ENCODE results near the gene TMED9. TPM values are rescaled to one million over a fixed set of nuclear protein-coding genes. Genes with fewer than 3 reads are reported as not detected.
A peak's percentile ranks its signal among the peaks of the same experiment; 100 is the strongest.

Gene TMED9
- total RNA-seq, 1 donor from 2014 or later = 174 TPM

GRCh38 chr5:177592905-177593304 is 902 bp downstream of the TMED9 start:
- intact Hi-C loops (cut with micrococcal nuclease) = loop anchor here (1.0 to 10.0 kb wide), 3 partner anchors 7 to 612 kb away; partner anchors contain the start of genes B4GALT7, FAM193B and HNRNPAB
- Mint-ChIP-seq H3K27me3 (ENCODE audit: low read depth) (peaks cover 21% of the 10 kb centered on the region), H3K9me3 (no peaks in the 10 kb centered on the region)

GRCh38 chr5:177593511-177593910 is 1.5 kb downstream of the TMED9 start:
- H3K4me1 Mint-ChIP-seq (ENCODE audit: low read depth) = peaks cover 17% of the 10 kb centered on the region
- intact Hi-C loops (cut with micrococcal nuclease) = loop anchor here (10.0 kb wide), 1 partner anchor 611 kb away; the partner anchor contains the start of gene HNRNPAB
- H3K9me3 Mint-ChIP-seq = no peaks in the 10 kb centered on the region
- H3K27me3 Mint-ChIP-seq (ENCODE audit: low read depth) = peaks cover 17% of the 10 kb centered on the region
- peak overlapping the region; percentile 98 for H3K4me3 Mint-ChIP-seq (ENCODE audit: low read depth)
- peak overlapping the region; percentile 44 for H3K27ac Mint-ChIP-seq
- H3K36me3 Mint-ChIP-seq (ENCODE audit: low read depth) = peaks cover 52% of the 10 kb centered on the region
- no peak for DNase-seq (ENCODE audit: low spot score)

More at GRCh38 chr5:177592905-177593304, 902 bp downstream of the TMED9 start:
- DNase-seq (ENCODE audit: low spot score) = no peak
- Mint-ChIP-seq H3K4me3 (ENCODE audit: low read depth) (peak overlapping the region; percentile 98), H3K4me1 (ENCODE audit: low read depth) (peaks cover 18% of the 10 kb centered on the region), H3K36me3 (ENCODE audit: low read depth) (peaks cover 51% of the 10 kb centered on the region), H3K27ac (peak overlapping the region; percentile 49)

DNA sequence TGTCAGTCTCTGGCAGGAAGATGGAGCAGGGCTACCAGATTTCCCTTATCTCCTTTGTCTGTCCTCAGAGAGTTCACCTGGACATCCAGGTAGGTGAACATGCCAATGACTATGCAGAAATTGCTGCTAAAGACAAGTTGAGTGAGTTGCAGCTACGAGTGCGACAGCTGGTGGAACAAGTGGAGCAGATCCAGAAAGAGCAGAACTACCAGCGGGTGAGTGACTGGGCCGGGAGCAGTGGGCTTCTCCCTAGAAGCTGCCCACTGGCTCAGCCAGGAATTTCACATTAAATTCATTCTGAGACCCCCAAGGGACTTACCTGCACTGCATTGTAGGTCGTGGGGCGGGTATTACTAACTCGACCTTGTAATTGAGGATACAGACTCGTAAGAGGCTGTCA is 2.1 kb downstream of the TMED9 start:
- no peaks in the 10 kb centered on the region for H3K9me3 Mint-ChIP-seq
- H3K27me3 Mint-ChIP-seq (ENCODE audit: low read depth) = peaks cover 13% of the 10 kb centered on the region
- intact Hi-C loops (cut with micrococcal nuclease) = loop anchor here (10.0 kb wide), 1 partner anchor 611 kb away; the partner anchor contains the start of gene HNRNPAB
- peaks cover 17% of the 10 kb centered on the region for H3K4me1 Mint-ChIP-seq (ENCODE audit: low read depth)
- no peak overlapping the region for H3K4me3 Mint-ChIP-seq (ENCODE audit: low read depth)
- DNase-seq (ENCODE audit: low spot score) = no peak
- peaks cover 52% of the 10 kb centered on the region for H3K36me3 Mint-ChIP-seq (ENCODE audit: low read depth)
- no peak overlapping the region for H3K27ac Mint-ChIP-seq

DNA sequence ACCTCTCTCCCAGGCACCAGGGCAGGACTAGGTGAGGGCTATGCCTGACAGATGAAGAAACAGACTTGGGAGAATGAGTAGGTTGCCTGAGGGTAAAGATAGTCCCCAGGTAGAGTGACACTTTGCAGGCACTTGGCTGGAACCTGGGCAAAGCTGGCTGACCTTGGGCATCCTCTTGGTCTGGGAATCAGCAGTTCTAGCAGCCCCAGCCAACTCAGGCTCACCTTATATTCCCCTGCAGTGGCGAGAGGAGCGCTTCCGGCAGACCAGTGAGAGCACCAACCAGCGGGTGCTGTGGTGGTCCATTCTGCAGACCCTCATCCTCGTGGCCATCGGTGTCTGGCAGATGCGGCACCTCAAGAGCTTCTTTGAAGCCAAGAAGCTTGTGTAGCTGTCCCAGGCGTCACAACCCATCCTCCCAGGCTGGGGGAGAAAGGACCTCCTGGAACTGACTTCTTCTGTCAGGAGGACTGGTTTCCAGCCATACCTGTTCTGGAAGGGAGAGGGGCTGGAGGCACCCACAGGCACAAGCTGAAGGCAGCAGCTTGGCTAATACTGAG is 3.1 kb downstream of the TMED9 start:
- Mint-ChIP-seq H3K36me3 (ENCODE audit: low read depth) (peaks cover 52% of the 10 kb centered on the region), H3K9me3 (no peaks in the 10 kb centered on the region), H3K4me3 (ENCODE audit: low read depth) (peak overlapping the region; percentile 8), H3K27me3 (ENCODE audit: low read depth) (peaks cover 7% of the 10 kb centered on the region), H3K27ac (no peak overlapping the region), H3K4me1 (ENCODE audit: low read depth) (peaks cover 17% of the 10 kb centered on the region)
- DNase-seq (ENCODE audit: low spot score) = no peak
- intact Hi-C loops (cut with micrococcal nuclease) = loop anchor here (10.0 kb wide), 1 partner anchor 610 kb away; the partner anchor contains the start of gene HNRNPAB

DNA sequence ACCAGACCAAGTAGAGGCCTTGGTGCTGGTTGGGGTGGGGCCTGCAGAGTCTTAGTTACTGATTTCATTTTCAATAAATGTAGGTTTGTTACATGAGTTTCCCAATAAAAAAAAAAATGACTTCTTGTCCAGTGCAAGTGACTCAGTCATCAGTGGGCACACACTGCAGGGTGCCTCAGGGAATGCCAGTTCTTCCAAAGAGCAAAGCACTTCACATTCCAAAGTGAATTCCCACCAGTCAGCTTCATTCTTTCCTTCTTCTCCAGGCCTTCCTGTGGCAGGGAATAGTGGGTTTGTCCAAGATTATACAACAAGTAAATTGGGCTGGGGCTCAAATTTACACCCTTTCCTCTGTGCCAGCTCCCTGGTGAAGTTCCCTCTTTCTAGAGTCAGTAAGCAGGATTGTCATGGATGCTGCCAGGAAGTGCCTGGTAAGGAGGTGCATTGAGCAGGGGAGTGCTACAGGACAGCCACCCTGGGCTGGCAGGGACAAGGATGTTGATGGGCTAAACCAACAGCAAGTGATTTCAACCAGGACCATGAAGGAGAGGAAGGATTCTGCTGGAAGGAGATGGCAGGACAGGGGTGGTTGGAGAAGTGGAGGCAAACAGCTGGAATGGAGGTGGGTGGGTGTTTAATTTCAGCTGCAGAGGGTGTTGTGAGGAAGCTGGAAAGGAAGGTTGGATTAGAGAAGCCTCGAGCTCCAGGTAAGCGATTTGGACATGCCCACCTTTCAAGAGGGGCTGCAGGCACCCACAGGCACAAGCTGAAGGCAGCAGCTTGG is 4.2 kb downstream of the TMED9 start:
- Mint-ChIP-seq H3K9me3 (no peaks in the 10 kb centered on the region), H3K36me3 (ENCODE audit: low read depth) (peaks cover 52% of the 10 kb centered on the region), H3K27me3 (ENCODE audit: low read depth) (no peaks in the 10 kb centered on the region), H3K4me1 (ENCODE audit: low read depth) (peaks cover 24% of the 10 kb centered on the region), H3K4me3 (ENCODE audit: low read depth) (no peak overlapping the region), H3K27ac (no peak overlapping the region)
- intact Hi-C loops (cut with micrococcal nuclease) = loop anchor here (10.0 kb wide), 1 partner anchor 609 kb away; the partner anchor contains the start of gene HNRNPAB
- DNase-seq (ENCODE audit: low spot score) = no peak

- Mint-ChIP-seq H3K4me3 (ENCODE audit: low read depth) (no peak overlapping the region), H3K36me3 (ENCODE audit: low read depth) (peaks cover 52% of the 10 kb centered on the region), H3K4me1 (ENCODE audit: low read depth) (peaks cover 18% of the 10 kb centered on the region), H3K27me3 (ENCODE audit: low read depth) (no peaks in the 10 kb centered on the region), H3K9me3 (no peaks in the 10 kb centered on the region), H3K27ac (no peak overlapping the region)
- no peak for DNase-seq (ENCODE audit: low spot score)
- intact Hi-C loops (cut with micrococcal nuclease) = loop anchor here (10.0 kb wide), 1 partner anchor 608 kb away; the partner anchor contains the start of gene HNRNPAB
Observed at GRCh38 chr5:177596775-177597238, 4.8 kb downstream of the TMED9 start.

GRCh38 chr5:177598477-177598876 is 6.5 kb downstream of the TMED9 start:
- no peak for DNase-seq (ENCODE audit: low spot score)
- intact Hi-C loops (cut with micrococcal nuclease) = loop anchor here (10.0 kb wide), 1 partner anchor 606 kb away; the partner anchor contains the start of gene HNRNPAB
- peak overlapping the region; percentile 38 for H3K27ac Mint-ChIP-seq
- H3K4me3 Mint-ChIP-seq (ENCODE audit: low read depth) = peak overlapping the region; percentile 74
- H3K9me3 Mint-ChIP-seq = no peaks in the 10 kb centered on the region
- H3K4me1 Mint-ChIP-seq (ENCODE audit: low read depth) = peaks cover 14% of the 10 kb centered on the region
- peaks cover 36% of the 10 kb centered on the region for H3K36me3 Mint-ChIP-seq (ENCODE audit: low read depth)
- no peaks in the 10 kb centered on the region for H3K27me3 Mint-ChIP-seq (ENCODE audit: low read depth)

DNA sequence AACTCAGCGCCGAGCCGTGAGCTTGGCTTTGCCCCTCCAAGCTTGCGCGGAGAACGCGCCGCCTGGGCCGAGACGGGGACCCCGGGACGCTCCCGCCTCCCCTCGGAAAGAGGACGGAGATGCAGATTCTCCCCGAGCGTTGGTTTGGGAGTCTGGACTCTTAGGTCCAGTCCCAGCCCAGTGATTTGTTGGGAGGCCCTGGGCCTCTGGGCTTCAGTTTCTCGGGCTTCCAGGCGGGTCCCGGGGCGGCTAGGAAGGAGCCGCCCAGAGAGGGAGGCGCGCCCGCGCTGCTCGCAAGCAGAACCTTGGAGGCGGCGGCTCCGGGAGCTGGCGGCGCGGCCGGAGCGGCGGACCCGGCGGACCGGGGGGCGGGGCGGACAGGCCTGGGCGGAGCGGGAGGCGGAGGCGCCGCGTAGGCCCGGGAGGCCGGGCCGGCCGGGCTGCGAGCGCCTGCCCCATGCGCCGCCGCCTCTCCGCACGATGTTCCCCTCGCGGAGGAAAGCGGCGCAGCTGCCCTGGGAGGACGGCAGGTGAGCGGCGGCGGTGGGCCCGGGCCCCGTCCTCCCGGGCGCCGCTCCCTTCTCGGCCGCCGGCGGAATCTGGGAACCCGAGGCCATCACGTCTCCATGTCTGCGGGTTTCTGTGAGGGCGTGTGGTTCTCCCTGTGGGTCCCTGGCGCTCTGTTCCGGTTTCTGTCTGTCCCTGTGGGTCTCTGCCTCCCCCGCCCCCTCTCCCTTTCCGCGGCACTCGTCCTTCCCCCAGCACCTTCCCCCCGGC is 7.9 kb downstream of the TMED9 start, which contains the start of gene B4GALT7:
TSS of gene B4GALT7 (plus strand) at position 402 of the 777 bp plus-strand sequence. CDS start at position 481, 79 bp downstream.
- Mint-ChIP-seq H3K9me3 (no peaks in the 10 kb centered on the region), H3K36me3 (ENCODE audit: low read depth) (peaks cover 22% of the 10 kb centered on the region), H3K27ac (peak within 1 kb of the TSS; percentile 83), H3K4me1 (ENCODE audit: low read depth) (peaks cover 14% of the 10 kb centered on the region), H3K27me3 (ENCODE audit: low read depth) (no peaks in the 10 kb centered on the region), H3K4me3 (ENCODE audit: low read depth) (peak within 1 kb of the TSS; percentile 92)
- DNase-seq (ENCODE audit: low spot score) = peak; percentile 79
- intact Hi-C loops (cut with micrococcal nuclease) = loop anchor here (1.0 to 10.0 kb wide), 3 partner anchors 8 to 605 kb away; partner anchors contain the start of genes DDX41, HNRNPAB and TMED9

GRCh38 chr5:177600508-177601018 is 8.6 kb downstream of the TMED9 start:
- H3K4me1 Mint-ChIP-seq (ENCODE audit: low read depth) = peaks cover 14% of the 10 kb centered on the region
- H3K4me3 Mint-ChIP-seq (ENCODE audit: low read depth) = peak overlapping the region; percentile 92
- H3K36me3 Mint-ChIP-seq (ENCODE audit: low read depth) = peaks cover 18% of the 10 kb centered on the region
- no peaks in the 10 kb centered on the region for H3K9me3 Mint-ChIP-seq
- DNase-seq (ENCODE audit: low spot score) = no peak
- intact Hi-C loops (cut with micrococcal nuclease) = loop anchor here (1.0 to 2.0 kb wide), 2 partner anchors 8 to 84 kb away; partner anchors contain the start of genes DDX41 and TMED9
- H3K27ac Mint-ChIP-seq = peak overlapping the region; percentile 83
- no peaks in the 10 kb centered on the region for H3K27me3 Mint-ChIP-seq (ENCODE audit: low read depth)

GRCh38 chr5:177601126-177601525 is 9.1 kb downstream of the TMED9 start:
- Mint-ChIP-seq H3K9me3 (no peaks in the 10 kb centered on the region), H3K27me3 (ENCODE audit: low read depth) (no peaks in the 10 kb centered on the region), H3K4me3 (ENCODE audit: low read depth) (peak overlapping the region; percentile 92), H3K36me3 (ENCODE audit: low read depth) (peaks cover 12% of the 10 kb centered on the region), H3K27ac (peak overlapping the region; percentile 83), H3K4me1 (ENCODE audit: low read depth) (peaks cover 14% of the 10 kb centered on the region)
- intact Hi-C loops (cut with micrococcal nuclease) = loop anchor here (2.0 kb wide), 1 partner anchor 84 kb away; the partner anchor contains the start of gene DDX41
- no peak for DNase-seq (ENCODE audit: low spot score)

- Mint-ChIP-seq H3K27ac (no peak overlapping the region), H3K27me3 (ENCODE audit: low read depth) (no peaks in the 10 kb centered on the region), H3K4me1 (ENCODE audit: low read depth) (peaks cover 14% of the 10 kb centered on the region), H3K4me3 (ENCODE audit: low read depth) (peak overlapping the region; percentile 92), H3K36me3 (ENCODE audit: low read depth) (peaks cover 9% of the 10 kb centered on the region), H3K9me3 (no peaks in the 10 kb centered on the region)
- DNase-seq (ENCODE audit: low spot score) = no peak
- intact Hi-C loops (cut with micrococcal nuclease) = loop anchor here (2.0 kb wide), 1 partner anchor 85 kb away; the partner anchor contains the start of gene DDX41
Observed at GRCh38 chr5:177601577-177602457, 9.8 kb downstream of the TMED9 start.

All from activated T-helper 2 cell treated with anti-CD3 and anti-CD28 coated beads, Interferon-gamma antibody, Interleukin-2, Interleukin-4, amounts not matched to agents 10 μg/mL and 5 μg/mL and 100 μg/mL, durations not matched to agents 14 hours and 24 hours and 36 hours (primary cell).